K562 (cell line): ENCODE measurements around the gene GUCY2D. TPM values are rescaled to one million over a fixed set of nuclear protein-coding genes. Genes with fewer than 3 reads are reported as not detected.

Experiments used
- ATAC-seq: fragments of 200-7000 bp; cut with Tn5 transposase; 3 replicates; pipeline ENCODE4 v1.9.1; 2020; ENCODE audit warnings: moderate library complexity
- BruUV-seq: library from RNA; stranded (reverse); fragments of 400-500 nt; replicated peaks from 2 replicates; lab custom pipeline; 2021; lab: Mats Ljungman, UMichigan
- CTCF ChIA-PET: fragments of 300-600 bp; formaldehyde crosslinking; extraction: SDS; loops from one replicate; lab custom pipeline; 2021; ENCODE audit warnings: low intra/inter-chr PET ratio; lab: Yijun Ruan, JAX
- POLR2A ChIA-PET: fragments of 300-600, 350-650 bp; sonication (Branson Sonifier 250); formaldehyde crosslinking; extraction: SDS; loops from one replicate; lab custom pipeline; 2021; ENCODE audit warnings: antibody characterized with exemption, inconsistent platforms; lab: Yijun Ruan, JAX
- DNase-seq, 4 experiments: peaks; one replicate each; pipeline versions ENCODE4 v3.0.0 to v3.0.0-alpha.2; 2011 to 2018; ENCODE audit warnings: low spot score in 3 of 4, mixed read lengths in 3 of 4; ENCODE audit errors: extremely low read depth in 1 of 4
- FAIRE-seq: peaks from 2 replicates; lab custom pipeline; 2011; peaks lifted over from hg19 to GRCh38; lab: Jason Lieb, UNC
- H2AFZ ChIP-seq: 2 replicates; pipeline ENCODE4 v1.6.0; 2011; ENCODE audit warnings: low read depth, low read length, control low read depth, inconsistent platforms
- H3K27ac ChIP-seq: fragments of 200-600 bp; 3 replicates; pipeline ENCODE4 v1.8.0; 2011; ENCODE audit warnings: low read depth, mild to moderate bottlenecking, control low read depth, inconsistent platforms, low read length, moderate library complexity, mixed read lengths; ENCODE audit errors: extremely low read depth
- H3K27me3 ChIP-seq, 2 experiments: fragments of 300-600 bp in 1 of 2; 2 replicates in 1 of 2; 3 replicates in 1 of 2; pipeline versions ENCODE4 v1.6.0 to v1.8.0; 2011; ENCODE audit warnings: inconsistent platforms in 2 of 2, low read length in 2 of 2, mild to moderate bottlenecking in 1 of 2, mixed read lengths in 1 of 2, moderate library complexity in 1 of 2; ENCODE audit not compliant: control insufficient read depth in 2 of 2, insufficient read depth in 2 of 2
- H3K36me3 ChIP-seq: fragments of 300-600 bp; 3 replicates; pipeline ENCODE4 v1.8.0; 2011; ENCODE audit warnings: mild to moderate bottlenecking, low read length, inconsistent platforms; ENCODE audit not compliant: control insufficient read depth, insufficient read depth
- H3K4me1 ChIP-seq, 2 experiments: fragments of 200-600 bp in 1 of 2; replicated peaks in 1 of 2; 2 replicates in 1 of 2; 3 replicates in 1 of 2; pipeline versions ENCODE4 v1.5.1 to v1.8.0; 2011; ENCODE audit warnings: inconsistent platforms in 2 of 2, low read length in 2 of 2, mild to moderate bottlenecking in 1 of 2, mixed read lengths in 1 of 2, moderate library complexity in 1 of 2; ENCODE audit not compliant: control insufficient read depth in 2 of 2, insufficient read depth in 2 of 2
- H3K4me2 ChIP-seq: 2 replicates; pipeline ENCODE4 v1.6.1; 2011; ENCODE audit warnings: low read length, control low read depth, inconsistent platforms, mixed read lengths; ENCODE audit not compliant: insufficient read depth
- H3K4me3 ChIP-seq: fragments of 200-600 bp; sonication (generic), shearing (Covaris generic); 2 replicates; pipeline ENCODE4 v1.5.1; 2016; ENCODE audit warnings: control low read depth, inconsistent platforms
- H3K79me2 ChIP-seq: fragments of 200-600 bp; 3 replicates; pipeline ENCODE4 v1.8.0; 2011; ENCODE audit warnings: low read length, inconsistent platforms; ENCODE audit not compliant: control insufficient read depth, insufficient read depth
- H3K9ac ChIP-seq, 2 experiments: 2 replicates each; pipeline versions ENCODE4 v1.6.0 to v1.6.1; 2011; ENCODE audit warnings: low read depth in 2 of 2, low read length in 2 of 2, control low read depth in 1 of 2, inconsistent platforms in 1 of 2, mild to moderate bottlenecking in 1 of 2, mixed read lengths in 1 of 2; ENCODE audit not compliant: insufficient read depth in 1 of 2
- H3K9me1 ChIP-seq: one replicate; pipeline ENCODE4 v1.6.0; 2011; ENCODE audit warnings: inconsistent platforms, mild to moderate bottlenecking, low read length, moderate library complexity; ENCODE audit not compliant: control insufficient read depth, insufficient read depth
- H3K9me3 ChIP-seq: replicated peaks from 2 replicates; pipeline ENCODE4 v1.5.1; 2011; ENCODE audit warnings: low read depth, low read length, inconsistent platforms; ENCODE audit not compliant: control insufficient read depth, insufficient read depth
- H4K20me1 ChIP-seq: replicated peaks from 2 replicates; pipeline ENCODE4 v1.6.1; 2011; ENCODE audit warnings: low read length, inconsistent platforms, mixed read lengths; ENCODE audit not compliant: control insufficient read depth, insufficient read depth
- ATF1 ChIP-seq, 2 experiments: fragments of 450-650 bp in 1 of 2; IDR thresholded peaks; 2 replicates each; pipeline ENCODE4 v1.6.1; 2016; ENCODE audit warnings: missing compliant biosample characterization in 1 of 2, missing genetic modification characterization in 1 of 2
- CTCF ChIP-seq, 3 experiments: IDR thresholded peaks in 2 of 3; conservative IDR thresholded peaks in 1 of 3; 2 replicates each; pipeline ENCODE4 v1.5.1; 2011 to 2012; ENCODE audit warnings: low read length in 3 of 3, mild to moderate bottlenecking in 3 of 3, control low read depth in 2 of 3, improper control_type of control experiment in 1 of 3, inconsistent platforms in 1 of 3, low read depth in 1 of 3, mixed read lengths in 1 of 3, moderate library complexity in 1 of 3; ENCODE audit not compliant: insufficient read depth in 2 of 3
- EZH2 ChIP-seq: IDR thresholded peaks from 2 replicates; pipeline ENCODE4 v1.6.1; 2012; ENCODE audit warnings: low read depth, mild to moderate bottlenecking, inconsistent platforms, low read length, borderline replicate concordance
- FOS ChIP-seq: IDR thresholded peaks from 3 replicates; pipeline ENCODE4 v1.6.1; 2011; ENCODE audit not compliant: insufficient read length; ENCODE audit errors: extremely low read depth
- GATAD2B ChIP-seq: fragments of 450-650 bp; IDR thresholded peaks from 2 replicates; pipeline ENCODE4 v1.6.1; 2017; ENCODE audit warnings: mild to moderate bottlenecking, borderline replicate concordance
- GTF2E2 ChIP-seq: fragments of 200-800 bp; sonication (Bioruptor generic); IDR thresholded peaks from 2 replicates; pipeline ENCODE4 v1.6.1; 2016; ENCODE audit warnings: missing genetic modification characterization, missing compliant biosample characterization
- HDAC8 ChIP-seq: fragments of 450-650 bp; IDR thresholded peaks from 2 replicates; pipeline ENCODE4 v1.6.1; 2016; ENCODE audit warnings: mild to moderate bottlenecking, missing genetic modification characterization, moderate library complexity, missing compliant biosample characterization
- HOXB6 ChIP-seq: fragments of 250-450 bp; sonication (Bioruptor Pico); IDR thresholded peaks from 2 replicates; pipeline ENCODE4 v1.5.1; 2022; ENCODE audit warnings: mild to moderate bottlenecking, borderline replicate concordance
- L3MBTL2 ChIP-seq: fragments of 450-650 bp; IDR thresholded peaks from 2 replicates; pipeline ENCODE4 v1.6.1; 2016; ENCODE audit warnings: mild to moderate bottlenecking, moderate library complexity
- LEF1 ChIP-seq: fragments of 450-650 bp; IDR thresholded peaks from 2 replicates; pipeline ENCODE4 v1.6.1; 2016; ENCODE audit warnings: mild to moderate bottlenecking
- NEUROD1 ChIP-seq: fragments of 150-350 bp; IDR thresholded peaks from 2 replicates; pipeline ENCODE4 v1.6.1; 2014; ENCODE audit warnings: borderline replicate concordance, low read length, low read depth; ENCODE audit not compliant: partially characterized antibody
- NONO ChIP-seq, 2 experiments: fragments of 200-400 bp in 1 of 2; fragments of 450-650 bp in 1 of 2; formaldehyde crosslinking in 1 of 2; IDR thresholded peaks; 2 replicates each; pipeline ENCODE4 v1.6.1; 2017; ENCODE audit warnings: low read depth in 2 of 2, mild to moderate bottlenecking in 2 of 2, moderate library complexity in 2 of 2, low read length in 1 of 2
- NR3C1 ChIP-seq: sonication (generic); formaldehyde crosslinking; IDR thresholded peaks from 2 replicates; pipeline ENCODE4 v1.8.1; 2022; ENCODE audit warnings: missing genetic modification reagents
- SAP30 ChIP-seq: fragments of 200-600 bp; sonication (generic); IDR thresholded peaks from 2 replicates; pipeline ENCODE4 v1.6.1; 2012; ENCODE audit warnings: borderline replicate concordance, low read depth, mild to moderate bottlenecking, moderate library complexity, low read length, control low read depth, inconsistent platforms; ENCODE audit not compliant: insufficient read depth, poor library complexity, severe bottlenecking
- SREBF2 ChIP-seq: sonication (generic); formaldehyde crosslinking; IDR thresholded peaks from 2 replicates; pipeline ENCODE4 v1.4.0; 2020; ENCODE audit warnings: mild to moderate bottlenecking, missing genetic modification reagents
- TRIM28 ChIP-seq: fragments of 450-650 bp; IDR thresholded peaks from 2 replicates; pipeline ENCODE4 v1.6.1; 2017
- ZNF280A ChIP-seq: fragments of 450-650 bp; IDR thresholded peaks from 2 replicates; pipeline ENCODE4 v1.6.1; 2018; ENCODE audit warnings: mild to moderate bottlenecking, low read depth; ENCODE audit not compliant: partially characterized antibody
- WGBS: fragments of 100-300 bp; shearing (Covaris generic); methylation state at CpG from one replicate; pipeline ENCODE4 v1.1.6; 2016; ENCODE audit warnings: low coverage, mixed read lengths; ENCODE audit not compliant: insufficient coverage; ENCODE audit errors: missing lambda C conversion rate; 5-methylcytosine and 5-hydroxymethylcytosine counted together
- in situ Hi-C: fragments of 300-500 bp; cut with MboI; formaldehyde crosslinking; loops from 4 replicates; pipeline ENCODE4 v1.15.0; 2018; ENCODE audit warnings: inconsistent platforms, mixed read lengths
- intact Hi-C: fragments of 100-400 bp; cut with micrococcal nuclease; formaldehyde crosslinking; loops from 2 replicates; pipeline ENCODE4 v1.14.2; 2022
- polyA plus RNA-seq, 8 experiments: library from polyadenylated mRNA; depleted of rRNA in 4 of 8; stranded (reverse) in 5 of 8; unstranded in 3 of 8; fragments of >200 nt; fragmentation: Nextera tagmentation in 2 of 8; fragmentation: Illumina TruSeq in 1 of 8; extraction: Ambion mirVana in 2 of 8; extraction: Trizol in 1 of 8; gene quantifications; 2 replicates each; pipeline versions ENCODE4 v1.2.1 to v1.2.3, GENCODE V29; 2011 to 2014; ENCODE audit warnings: inconsistent platforms in 1 of 8, missing spikeins in 1 of 8
- total RNA-seq, 7 experiments: library from RNA; depleted of rRNA in 6 of 7; stranded (reverse); fragments of >200 nt in 6 of 7; fragmentation: Illumina TruSeq in 2 of 7; extraction: Trizol in 2 of 7; gene quantifications; 2 replicates each; pipeline versions ENCODE4 v1.2.1 to v1.2.3, GENCODE V29; 2011 to 2021; ENCODE audit warnings: low replicate concordance in 1 of 7

Gene GUCY2D
- total and polyA plus RNA-seq, 9 of the 15 experiments (the other 6 are each of a cell fraction or from before 2014, with no cell fraction given), result 0.05 TPM; not detected in 8

GRCh38 chr17:8006836-8007680 lies 4.6 kb downstream of the GUCY2D start:
- no peak overlapping the region for H2AFZ ChIP-seq
- intact Hi-C loops, result no loop called here
- H3K9me1 ChIP-seq, result no peaks in the 10 kb centered on the region
- H3K4me2 ChIP-seq, result no peak overlapping the region
- in situ Hi-C loops, result loop anchor here (5.0 kb wide), 1 partner anchor 35 kb away; no protein-coding TSS in a partner anchor
- no peak for ATAC-seq
- no peak for DNase-seq
- 4% methylated on average over 11 of the region's 14 CpGs for WGBS
- no peak overlapping the region for H3K9ac ChIP-seq
- FAIRE-seq, result no peak
- no peaks in the 10 kb centered on the region for H3K36me3 ChIP-seq
- H3K4me3 ChIP-seq, result no peak overlapping the region
- H3K27ac ChIP-seq, result no peak overlapping the region
- no peaks in the 10 kb centered on the region for H4K20me1 ChIP-seq
- peaks cover 12 to 62% of the 10 kb centered on the region in 2 experiments; a peak in 4 of 5 replicates for H3K27me3 ChIP-seq
- no peaks in the 10 kb centered on the region for H3K9me3 ChIP-seq
- POLR2A ChIA-PET, result interaction anchor here (0.6 to 0.7 kb wide), 2 partner anchors 182 to 237 kb away, joined by 3 to 5 read pairs; no protein-coding TSS in a partner anchor
- CTCF ChIA-PET, result interaction anchor here (0.6 kb wide), 1 partner anchor 1352 kb away, joined by 3 read pairs; no protein-coding TSS in a partner anchor
- H3K79me2 ChIP-seq, result no peaks in the 10 kb centered on the region
- H3K4me1 ChIP-seq, result peaks cover 0 to 19% of the 10 kb centered on the region in 2 experiments; a peak in 2 of 5 replicates
- no TSS peak for BruUV-seq
- TF ChIP-seq FOS (no peak), LEF1 (no peak), HDAC8 (tag) (no peak), NONO (IDR thresholded peaks at IDR 0.05; ENCODE audit: low read depth in 2 of 2, low read length in 1 of 2) (no peak), SREBF2 (CRISPR knock-in tag) (no peak), NR3C1 (CRISPR knock-in tag) (no peak), EZH2 (no peak), SAP30 (no peak), L3MBTL2 (no peak), GATAD2B (no peak), CTCF (IDR thresholded peaks at IDR 0.05 in 2 of 3, conservative IDR thresholded peaks at IDR 0.05 in 1 of 3; ENCODE audit: insufficient read depth in 2 of 3, low read depth in 1 of 3, low read length in 3 of 3) (no peak), ZNF280A (no peak), ATF1 (CRISPR knock-in tag; IDR thresholded peaks at IDR 0.05) (no peak), ATF1 (tag; IDR thresholded peaks at IDR 0.05) (no peak), NEUROD1 (no peak), GTF2E2 (tag) (no peak), TRIM28 (no peak), HOXB6 (no peak)
